IMR-90 (cell line): ENCODE results near the gene TENM4.

Experiments used
- BHLHE40 ChIP-seq: fragments of 150-350 bp; IDR thresholded peaks from 2 replicates; pipeline ENCODE4 v1.6.1; 2016; ENCODE audit warnings: mild to moderate bottlenecking, low read depth, low read length
- CEBPB ChIP-seq: IDR thresholded peaks from 2 replicates; pipeline ENCODE4 v1.6.1; 2012; ENCODE audit warnings: low read depth, low read length, improper control_type of control experiment
- CHD1 ChIP-seq: IDR thresholded peaks from 2 replicates; pipeline ENCODE4 v1.6.1; 2012; ENCODE audit warnings: low read depth, low read length, improper control_type of control experiment
- CTCF ChIP-seq: conservative IDR thresholded peaks from 2 replicates; pipeline ENCODE4 v1.5.1; 2012; ENCODE audit warnings: mild to moderate bottlenecking, low read depth, low read length, improper control_type of control experiment
- POLR2A ChIP-seq: IDR thresholded peaks from 2 replicates; pipeline ENCODE4 v1.6.1; 2012; ENCODE audit warnings: mild to moderate bottlenecking, low read depth, low read length
- RAD21 ChIP-seq: IDR thresholded peaks from 2 replicates; pipeline ENCODE4 v1.6.1; 2012; ENCODE audit warnings: low read length, improper control_type of control experiment
- RCOR1 ChIP-seq: IDR thresholded peaks from 2 replicates; pipeline ENCODE4 v1.6.1; 2012; ENCODE audit warnings: mild to moderate bottlenecking, low read length, improper control_type of control experiment; ENCODE audit not compliant: insufficient replicate concordance
- RFX5 ChIP-seq: IDR thresholded peaks from 2 replicates; pipeline ENCODE4 v1.8.0; 2012; ENCODE audit warnings: low read depth, mild to moderate bottlenecking, low read length, moderate library complexity
- SMC3 ChIP-seq: fragments of 150-350 bp; IDR thresholded peaks from 2 replicates; pipeline ENCODE4 v1.6.1; 2016; ENCODE audit warnings: low read depth, mild to moderate bottlenecking, antibody characterized with exemption, low read length, moderate library complexity
- USF2 ChIP-seq: fragments of 150-350 bp; IDR thresholded peaks from 2 replicates; pipeline ENCODE4 v1.6.1; 2017; ENCODE audit warnings: mild to moderate bottlenecking, antibody characterized with exemption, low read length, low read depth

- no peak for TF ChIP-seq CTCF
- TF ChIP-seq SMC3: no peak
- no peak for TF ChIP-seq POLR2A
- no peak for TF ChIP-seq RAD21
- no peak for TF ChIP-seq RCOR1
- TF ChIP-seq RFX5: no peak
- no peak for TF ChIP-seq BHLHE40
- TF ChIP-seq CEBPB: no peak
- no peak for TF ChIP-seq USF2
- TF ChIP-seq CHD1: no peak
These were observed 243.9 kb downstream of the TENM4 start for GRCh38 chr11:79196950-79197349.
